ENCODE data around the gene ADAMTS18.

Gene ADAMTS18

GRCh38 chr16:77437859-77438258 lies 3.0 kb upstream of the ADAMTS18 start:
- TF ChIP-seq POLR2AphosphoS5 (IDR thresholded peaks at IDR 0.05; ENCODE audit: low read depth, low read length) = no peak
- TF ChIP-seq, protein P1, sequence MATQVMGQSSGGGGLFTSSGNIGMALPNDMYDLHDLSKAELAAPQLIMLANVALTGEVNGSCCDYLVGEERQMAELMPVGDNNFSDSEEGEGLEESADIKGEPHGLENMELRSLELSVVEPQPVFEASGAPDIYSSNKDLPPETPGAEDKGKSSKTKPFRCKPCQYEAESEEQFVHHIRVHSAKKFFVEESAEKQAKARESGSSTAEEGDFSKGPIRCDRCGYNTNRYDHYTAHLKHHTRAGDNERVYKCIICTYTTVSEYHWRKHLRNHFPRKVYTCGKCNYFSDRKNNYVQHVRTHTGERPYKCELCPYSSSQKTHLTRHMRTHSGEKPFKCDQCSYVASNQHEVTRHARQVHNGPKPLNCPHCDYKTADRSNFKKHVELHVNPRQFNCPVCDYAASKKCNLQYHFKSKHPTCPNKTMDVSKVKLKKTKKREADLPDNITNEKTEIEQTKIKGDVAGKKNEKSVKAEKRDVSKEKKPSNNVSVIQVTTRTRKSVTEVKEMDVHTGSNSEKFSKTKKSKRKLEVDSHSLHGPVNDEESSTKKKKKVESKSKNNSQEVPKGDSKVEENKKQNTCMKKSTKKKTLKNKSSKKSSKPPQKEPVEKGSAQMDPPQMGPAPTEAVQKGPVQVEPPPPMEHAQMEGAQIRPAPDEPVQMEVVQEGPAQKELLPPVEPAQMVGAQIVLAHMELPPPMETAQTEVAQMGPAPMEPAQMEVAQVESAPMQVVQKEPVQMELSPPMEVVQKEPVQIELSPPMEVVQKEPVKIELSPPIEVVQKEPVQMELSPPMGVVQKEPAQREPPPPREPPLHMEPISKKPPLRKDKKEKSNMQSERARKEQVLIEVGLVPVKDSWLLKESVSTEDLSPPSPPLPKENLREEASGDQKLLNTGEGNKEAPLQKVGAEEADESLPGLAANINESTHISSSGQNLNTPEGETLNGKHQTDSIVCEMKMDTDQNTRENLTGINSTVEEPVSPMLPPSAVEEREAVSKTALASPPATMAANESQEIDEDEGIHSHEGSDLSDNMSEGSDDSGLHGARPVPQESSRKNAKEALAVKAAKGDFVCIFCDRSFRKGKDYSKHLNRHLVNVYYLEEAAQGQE (IDR thresholded peaks at IDR 0.05; ENCODE audit: insufficient read depth in 1 of 2, low read depth in 2 of 2, low read length in 2 of 2) = no peak
- no peak for TF ChIP-seq TAF1 (IDR thresholded peaks at IDR 0.05; ENCODE audit: borderline replicate concordance, insufficient read depth, low read length)
- TF ChIP-seq FOXP2 (optimal IDR thresholded peaks at IDR 0.05; ENCODE audit: borderline replicate concordance, extremely low read depth, extremely low read length, insufficient read depth) = no peak

GRCh38 chr16:77435272-77435820 lies 512 bp upstream of the ADAMTS18 start:
- TF ChIP-seq, protein P1 (IDR thresholded peaks at IDR 0.05; ENCODE audit: insufficient read depth in 1 of 2, low read depth in 2 of 2, low read length in 2 of 2) = no peak
- no peak for TF ChIP-seq POLR2AphosphoS5 (IDR thresholded peaks at IDR 0.05; ENCODE audit: low read depth, low read length)
- no peak for TF ChIP-seq SIN3A (IDR thresholded peaks at IDR 0.05; ENCODE audit: borderline replicate concordance, insufficient read depth, low read length)
- TF ChIP-seq FOXP2 (optimal IDR thresholded peaks at IDR 0.05; ENCODE audit: borderline replicate concordance, extremely low read depth, extremely low read length, insufficient read depth) = no peak
- TF ChIP-seq TAF1 (IDR thresholded peaks at IDR 0.05; ENCODE audit: borderline replicate concordance, insufficient read depth, low read length) = no peak

DNA sequence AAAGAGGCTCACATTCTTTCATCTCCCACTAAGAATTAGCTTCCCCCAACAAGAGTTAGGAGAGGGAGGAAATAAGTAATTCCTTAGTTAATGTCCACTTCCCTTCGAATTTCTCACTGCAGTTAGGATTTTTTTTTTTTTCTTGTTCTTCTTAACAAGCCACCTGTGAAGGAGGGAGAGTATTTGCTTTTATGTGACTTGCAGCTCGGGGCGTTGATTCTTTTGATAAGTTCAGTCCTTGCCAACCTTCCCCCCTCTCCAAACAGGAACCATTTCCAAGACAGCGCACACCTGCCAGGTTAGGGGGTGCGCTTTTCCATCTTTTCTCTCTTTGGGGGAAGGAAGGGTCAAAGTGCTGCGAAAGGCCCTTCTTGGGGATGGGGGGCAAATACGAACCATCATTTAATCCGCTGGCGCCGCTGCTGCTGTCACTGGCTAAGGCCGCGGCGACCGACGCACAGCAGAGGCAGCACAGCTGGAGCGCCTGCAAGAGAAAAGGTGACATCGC lies 758 bp downstream of the ADAMTS18 start:
- TF ChIP-seq FOXP2 (optimal IDR thresholded peaks at IDR 0.05; ENCODE audit: borderline replicate concordance, extremely low read depth, extremely low read length, insufficient read depth) (no peak), SIN3A (IDR thresholded peaks at IDR 0.05; ENCODE audit: borderline replicate concordance, insufficient read depth, low read length) (no peak), POLR2AphosphoS5 (IDR thresholded peaks at IDR 0.05; ENCODE audit: low read depth, low read length) (no peak), TAF1 (IDR thresholded peaks at IDR 0.05; ENCODE audit: borderline replicate concordance, insufficient read depth, low read length) (no peak)
- TF ChIP-seq, protein P1 (IDR thresholded peaks at IDR 0.05; ENCODE audit: insufficient read depth in 1 of 2, low read depth in 2 of 2, low read length in 2 of 2) = no peak

DNA sequence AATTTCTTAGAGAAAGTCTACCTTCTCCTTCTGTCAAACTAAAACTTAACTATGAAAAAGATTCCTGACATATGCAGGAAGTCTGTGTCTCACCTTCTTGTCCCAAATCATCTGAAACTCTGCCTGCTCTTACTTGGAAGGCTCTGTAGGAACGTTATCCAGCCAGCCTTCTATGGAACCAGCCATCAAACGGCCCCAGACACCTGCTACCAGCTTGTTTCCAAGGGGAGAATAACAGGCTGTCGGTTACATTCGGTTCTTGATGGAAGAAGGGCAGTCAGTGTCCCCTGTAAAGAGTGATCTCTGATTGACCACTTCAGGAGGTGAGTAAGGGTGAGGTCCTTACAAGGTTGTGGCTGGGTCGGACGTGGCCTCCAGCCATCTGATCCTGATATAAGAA lies 1.7 kb downstream of the ADAMTS18 start:
- TF ChIP-seq FOXP2 (optimal IDR thresholded peaks at IDR 0.05; ENCODE audit: borderline replicate concordance, extremely low read depth, extremely low read length, insufficient read depth) = no peak
- TF ChIP-seq, protein P1 (IDR thresholded peaks at IDR 0.05; ENCODE audit: insufficient read depth in 1 of 2, low read depth in 2 of 2, low read length in 2 of 2) = no peak
- TF ChIP-seq POLR2AphosphoS5 (IDR thresholded peaks at IDR 0.05; ENCODE audit: low read depth, low read length) = no peak
- no peak for TF ChIP-seq TAF1 (IDR thresholded peaks at IDR 0.05; ENCODE audit: borderline replicate concordance, insufficient read depth, low read length)
- TF ChIP-seq SIN3A (IDR thresholded peaks at IDR 0.05; ENCODE audit: borderline replicate concordance, insufficient read depth, low read length) = no peak
